RPMI8226 (cell line): Measurements from ENCODE around the gene P2RX7.
"Not testable (repeated sequence)": the region's sequence is repeated elsewhere in the genome, so short reads cannot be mapped to it uniquely, and the experiment has no call there.

Experiments used
- DNase-seq: peaks from one replicate; pipeline ENCODE4 v3.0.0-alpha.2; 2015

P2RX7 gene

GRCh38 chr12:121139286-121139685 is 6.6 kb downstream of the P2RX7 start:
- no peak for DNase-seq

GRCh38 chr12:121142171-121142950 is 9.7 kb downstream of the P2RX7 start:
- peak; percentile 90 for DNase-seq

- peak; percentile 20 for DNase-seq
Measured at GRCh38 chr12:121144416-121144914, 11.8 kb downstream of the P2RX7 start.

GRCh38 chr12:121145221-121145620 is 12.5 kb downstream of the P2RX7 start:
- no peak for DNase-seq

- not testable (repeated sequence) for DNase-seq
Measured at GRCh38 chr12:121149289-121149688, 16.6 kb downstream of the P2RX7 start.

- DNase-seq: no peak
Measured at GRCh38 chr12:121154793-121155375, 22.2 kb downstream of the P2RX7 start.

GRCh38 chr12:121156365-121156764 is 23.7 kb downstream of the P2RX7 start:
- no peak for DNase-seq

GRCh38 chr12:121158085-121158484 is 25.4 kb downstream of the P2RX7 start:
- DNase-seq: no peak

- DNase-seq: not testable (repeated sequence)
Measured at GRCh38 chr12:121158728-121159351, 26.2 kb downstream of the P2RX7 start.

- DNase-seq: no peak
Measured at GRCh38 chr12:121159467-121160307, 27.0 kb downstream of the P2RX7 start.

GRCh38 chr12:121162384-121162783 is 29.7 kb downstream of the P2RX7 start:
- no peak for DNase-seq

- DNase-seq: no peak
Measured at GRCh38 chr12:121162985-121163384, 30.3 kb downstream of the P2RX7 start.

GRCh38 chr12:121164839-121165238 is 32.2 kb downstream of the P2RX7 start:
- DNase-seq: not testable (repeated sequence)

- no peak for DNase-seq
Measured at GRCh38 chr12:121165316-121165715, 32.6 kb downstream of the P2RX7 start.

- no peak for DNase-seq
Measured at GRCh38 chr12:121166356-121166755, 33.7 kb downstream of the P2RX7 start.

- no peak for DNase-seq
Measured at GRCh38 chr12:121167232-121167820, 34.6 kb downstream of the P2RX7 start.

- DNase-seq: no peak
Measured at GRCh38 chr12:121167951-121168350, 35.3 kb downstream of the P2RX7 start.

- DNase-seq: no peak
Measured at GRCh38 chr12:121170151-121170550, 37.5 kb downstream of the P2RX7 start.

- no peak for DNase-seq
Measured at GRCh38 chr12:121170611-121171260, 38.1 kb downstream of the P2RX7 start.

- DNase-seq: no peak
Measured at GRCh38 chr12:121172145-121172544, 39.5 kb downstream of the P2RX7 start.

GRCh38 chr12:121175383-121176119 is 42.9 kb downstream of the P2RX7 start:
- no peak for DNase-seq
